HEK293 (cell line): ENCODE results near the gene FPGS.
A peak's percentile ranks its signal among the peaks of the same experiment; 100 is the strongest.

Source experiments
- GLI2 ChIP-seq: fragments of 450-650 bp; formaldehyde crosslinking; IDR thresholded peaks from 2 replicates; pipeline ENCODE4; 2017; ENCODE audit warnings: missing biosample characterization, missing genetic modification characterization, low read depth, borderline replicate concordance
- HOXA7 ChIP-seq: sonication (generic); formaldehyde crosslinking; IDR thresholded peaks from 2 replicates; pipeline ENCODE4 v1.8.1; 2022; ENCODE audit warnings: missing genetic modification reagents, borderline replicate concordance
- REPIN1 ChIP-seq: fragments of 450-650 bp; formaldehyde crosslinking; IDR thresholded peaks from 2 replicates; pipeline ENCODE4 v1.5.1; 2017; ENCODE audit warnings: missing biosample characterization, missing genetic modification characterization, low read depth
- SP2 ChIP-seq: fragments of 450-650 bp; formaldehyde crosslinking; IDR thresholded peaks from 2 replicates; pipeline ENCODE4 v1.5.1; 2016; ENCODE audit warnings: missing biosample characterization, missing genetic modification characterization
- TRIM28 ChIP-seq: IDR thresholded peaks from 2 replicates; pipeline ENCODE4 v1.6.1; 2011; ENCODE audit warnings: low read length, control low read depth, borderline replicate concordance
- TSHZ1 ChIP-seq: fragments of 450-650 bp; formaldehyde crosslinking; IDR thresholded peaks from 2 replicates; pipeline ENCODE4 v1.5.1; 2016; ENCODE audit warnings: missing biosample characterization, missing genetic modification characterization, borderline replicate concordance
- ZBTB21 ChIP-seq: fragments of 450-650 bp; formaldehyde crosslinking; IDR thresholded peaks from 2 replicates; pipeline ENCODE4 v1.5.1; 2017; ENCODE audit warnings: missing biosample characterization, missing genetic modification characterization
- ZBTB44 ChIP-seq: fragments of 450-650 bp; IDR thresholded peaks from 2 replicates; pipeline ENCODE4 v1.5.1; 2018; ENCODE audit warnings: missing biosample characterization, mild to moderate bottlenecking, missing genetic modification characterization
- ZFP69B ChIP-seq: fragments of 450-650 bp; formaldehyde crosslinking; IDR thresholded peaks from 2 replicates; pipeline ENCODE4 v1.5.1; 2016; ENCODE audit warnings: missing biosample characterization, missing genetic modification characterization
- ZNF10 ChIP-seq: fragments of 450-650 bp; formaldehyde crosslinking; IDR thresholded peaks from 2 replicates; pipeline ENCODE4 v1.5.1; 2017; ENCODE audit warnings: missing biosample characterization, missing genetic modification characterization
- ZNF146 ChIP-seq: fragments of 450-650 bp; formaldehyde crosslinking; IDR thresholded peaks from 2 replicates; pipeline ENCODE4 v1.5.1; 2016; ENCODE audit warnings: missing biosample characterization, missing genetic modification characterization
- ZNF214 ChIP-seq: fragments of 450-650 bp; formaldehyde crosslinking; IDR thresholded peaks from 2 replicates; pipeline ENCODE4 v1.5.1; 2017; ENCODE audit warnings: missing biosample characterization, mild to moderate bottlenecking, missing genetic modification characterization, borderline replicate concordance
- ZNF26 ChIP-seq: fragments of 450-650 bp; formaldehyde crosslinking; IDR thresholded peaks from 2 replicates; pipeline ENCODE4 v1.5.1; 2016; ENCODE audit warnings: missing biosample characterization, missing genetic modification characterization
- ZNF341 ChIP-seq: fragments of 450-650 bp; formaldehyde crosslinking; IDR thresholded peaks from 2 replicates; pipeline ENCODE4; 2016; ENCODE audit warnings: low read depth, missing biosample characterization, missing genetic modification characterization
- ZNF48 ChIP-seq: fragments of 450-650 bp; formaldehyde crosslinking; IDR thresholded peaks from 2 replicates; pipeline ENCODE4 v1.5.1; 2016; ENCODE audit warnings: missing biosample characterization, missing genetic modification characterization
- ZNF514 ChIP-seq: fragments of 450-650 bp; formaldehyde crosslinking; IDR thresholded peaks from 2 replicates; pipeline ENCODE4 v1.5.1; 2016; ENCODE audit warnings: missing biosample characterization, missing genetic modification characterization
- ZNF561 ChIP-seq: fragments of 450-650 bp; IDR thresholded peaks from 2 replicates; pipeline ENCODE4 v1.5.1; 2018; ENCODE audit warnings: missing biosample characterization, missing genetic modification characterization, borderline replicate concordance
- ZNF624 ChIP-seq: fragments of 450-650 bp; formaldehyde crosslinking; IDR thresholded peaks from 2 replicates; pipeline ENCODE4 v1.5.1; 2017; ENCODE audit warnings: missing biosample characterization, missing genetic modification characterization
- ZNF629 ChIP-seq: fragments of 450-650 bp; formaldehyde crosslinking; IDR thresholded peaks from 2 replicates; pipeline ENCODE4 v1.5.1; 2017; ENCODE audit warnings: missing biosample characterization, missing genetic modification characterization
- ZNF654 ChIP-seq: fragments of 450-650 bp; formaldehyde crosslinking; IDR thresholded peaks from 2 replicates; pipeline ENCODE4 v1.5.1; 2016; ENCODE audit warnings: low read depth, missing biosample characterization, missing genetic modification characterization
- ZNF664 ChIP-seq: fragments of 450-650 bp; formaldehyde crosslinking; IDR thresholded peaks from 2 replicates; pipeline ENCODE4 v1.5.1; 2016; ENCODE audit warnings: missing biosample characterization, missing genetic modification characterization
- ZNF701 ChIP-seq: fragments of 450-650 bp; formaldehyde crosslinking; IDR thresholded peaks from 2 replicates; pipeline ENCODE4 v1.5.1; 2016; ENCODE audit warnings: missing biosample characterization, missing genetic modification characterization
- ZSCAN30 ChIP-seq: fragments of 450-650 bp; IDR thresholded peaks from 2 replicates; pipeline ENCODE4 v1.5.1; 2018; ENCODE audit warnings: missing biosample characterization, mild to moderate bottlenecking, missing genetic modification characterization, moderate library complexity
- ZSCAN5A ChIP-seq: fragments of 450-650 bp; formaldehyde crosslinking; IDR thresholded peaks from 2 replicates; pipeline ENCODE4 v1.5.1; 2016; ENCODE audit warnings: missing biosample characterization, missing genetic modification characterization
- TF ChIP-seq, protein P1 (sequence below): fragments of 450-650 bp; formaldehyde crosslinking; IDR thresholded peaks from 2 replicates; pipeline ENCODE4; 2016; ENCODE audit warnings: missing biosample characterization, missing genetic modification characterization
- TF ChIP-seq, protein P2 (sequence below): fragments of 450-650 bp; formaldehyde crosslinking; IDR thresholded peaks from 2 replicates; pipeline ENCODE4 v1.5.1; 2016; ENCODE audit warnings: missing biosample characterization, missing genetic modification characterization
- TF ChIP-seq, protein P3 (sequence below): fragments of 450-650 bp; formaldehyde crosslinking; IDR thresholded peaks from 2 replicates; pipeline ENCODE4 v1.5.1; 2016; ENCODE audit warnings: missing biosample characterization, missing genetic modification characterization, borderline replicate concordance

Gene FPGS

DNA sequence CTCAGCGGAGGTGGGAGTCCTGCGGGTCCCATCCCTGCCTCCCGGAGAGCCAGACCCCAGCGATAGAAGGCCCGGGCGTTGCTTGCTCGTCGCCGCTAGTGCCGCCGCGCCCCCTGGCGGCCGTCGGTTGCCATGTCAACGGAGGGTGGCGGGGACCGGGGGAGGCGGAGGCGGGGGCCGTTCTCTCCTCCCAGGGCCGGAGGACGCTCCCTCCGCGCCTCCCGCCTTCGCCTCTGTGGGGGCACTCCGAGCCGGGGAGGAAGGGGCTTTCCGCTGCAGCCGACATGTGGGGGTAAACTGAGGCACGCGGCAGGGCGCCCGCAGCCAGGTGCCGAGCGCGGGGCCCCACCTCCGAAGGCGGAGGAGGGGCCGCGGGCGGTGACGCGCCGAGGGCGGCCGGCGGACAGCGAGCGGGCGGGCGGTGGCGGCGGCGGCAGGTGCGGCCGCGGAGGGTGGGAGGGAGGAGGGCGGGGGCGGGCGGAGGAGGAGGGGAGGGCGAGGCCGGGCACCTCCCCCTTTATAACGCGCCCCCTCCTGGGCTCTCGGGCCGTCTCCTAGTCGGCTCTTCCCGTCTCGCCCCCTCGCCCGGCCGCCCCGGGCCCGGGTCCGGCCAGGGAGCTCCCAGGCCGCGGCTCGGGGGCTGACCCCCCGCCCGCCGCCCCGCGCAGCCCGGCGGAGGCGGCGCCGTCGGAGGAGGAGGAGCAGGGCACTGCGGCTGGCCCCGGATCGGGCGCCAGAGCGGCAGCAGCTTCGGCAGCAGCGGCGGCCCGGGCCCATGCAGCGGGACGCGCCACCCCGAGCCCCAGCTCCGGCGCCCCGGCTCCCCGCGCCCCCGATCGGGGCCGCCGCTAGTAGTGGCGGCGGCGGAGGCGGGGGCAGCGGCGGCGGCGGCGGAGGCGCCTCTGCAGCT, 17.4 kb upstream of the FPGS start (continued):
- TF ChIP-seq ZSCAN5A (tag by site-specific recombination) (no peak), ZNF701 (tag by site-specific recombination) (no peak), ZNF514 (tag by site-specific recombination) (no peak), ZSCAN30 (tag by site-specific recombination) (no peak), ZNF624 (tag by site-specific recombination) (no peak), ZNF664 (tag by site-specific recombination) (no peak), ZNF10 (tag by site-specific recombination) (no peak), ZNF48 (tag by site-specific recombination) (no peak), ZNF629 (tag by site-specific recombination) (no peak), HOXA7 (CRISPR knock-in tag) (no peak), ZFP69B (peak; percentile 58; the same call in 1 of the 2 replicates), REPIN1 (tag by site-specific recombination) (no peak), TSHZ1 (no peak), ZNF26 (no peak), GLI2 (tag by site-specific recombination) (no peak), ZBTB44 (tag by site-specific recombination) (no peak), ZNF146 (tag by site-specific recombination) (no peak), TRIM28 (no peak), ZNF341 (tag by site-specific recombination) (peak; percentile 40), ZBTB21 (no peak), SP2 (tag by site-specific recombination) (peak; percentile 44), ZNF214 (tag by site-specific recombination) (no peak), ZNF561 (tag by site-specific recombination) (no peak), ZNF654 (tag by site-specific recombination) (peak; percentile 27)
- TF ChIP-seq, protein P1, sequence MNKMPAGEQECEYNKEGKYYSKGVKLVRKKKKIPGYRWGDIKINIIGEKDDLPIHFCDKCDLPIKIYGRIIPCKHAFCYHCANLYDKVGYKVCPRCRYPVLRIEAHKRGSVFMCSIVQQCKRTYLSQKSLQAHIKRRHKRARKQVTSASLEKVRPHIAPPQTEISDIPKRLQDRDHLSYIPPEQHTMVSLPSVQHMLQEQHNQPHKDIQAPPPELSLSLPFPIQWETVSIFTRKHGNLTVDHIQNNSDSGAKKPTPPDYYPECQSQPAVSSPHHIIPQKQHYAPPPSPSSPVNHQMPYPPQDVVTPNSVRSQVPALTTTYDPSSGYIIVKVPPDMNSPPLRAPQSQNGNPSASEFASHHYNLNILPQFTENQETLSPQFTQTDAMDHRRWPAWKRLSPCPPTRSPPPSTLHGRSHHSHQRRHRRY (tag by site-specific recombination): no peak
- TF ChIP-seq, protein P2, sequence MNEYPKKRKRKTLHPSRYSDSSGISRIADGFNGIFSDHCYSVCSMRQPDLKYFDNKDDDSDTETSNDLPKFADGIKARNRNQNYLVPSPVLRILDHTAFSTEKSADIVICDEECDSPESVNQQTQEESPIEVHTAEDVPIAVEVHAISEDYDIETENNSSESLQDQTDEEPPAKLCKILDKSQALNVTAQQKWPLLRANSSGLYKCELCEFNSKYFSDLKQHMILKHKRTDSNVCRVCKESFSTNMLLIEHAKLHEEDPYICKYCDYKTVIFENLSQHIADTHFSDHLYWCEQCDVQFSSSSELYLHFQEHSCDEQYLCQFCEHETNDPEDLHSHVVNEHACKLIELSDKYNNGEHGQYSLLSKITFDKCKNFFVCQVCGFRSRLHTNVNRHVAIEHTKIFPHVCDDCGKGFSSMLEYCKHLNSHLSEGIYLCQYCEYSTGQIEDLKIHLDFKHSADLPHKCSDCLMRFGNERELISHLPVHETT: no peak
- TF ChIP-seq, protein P3, sequence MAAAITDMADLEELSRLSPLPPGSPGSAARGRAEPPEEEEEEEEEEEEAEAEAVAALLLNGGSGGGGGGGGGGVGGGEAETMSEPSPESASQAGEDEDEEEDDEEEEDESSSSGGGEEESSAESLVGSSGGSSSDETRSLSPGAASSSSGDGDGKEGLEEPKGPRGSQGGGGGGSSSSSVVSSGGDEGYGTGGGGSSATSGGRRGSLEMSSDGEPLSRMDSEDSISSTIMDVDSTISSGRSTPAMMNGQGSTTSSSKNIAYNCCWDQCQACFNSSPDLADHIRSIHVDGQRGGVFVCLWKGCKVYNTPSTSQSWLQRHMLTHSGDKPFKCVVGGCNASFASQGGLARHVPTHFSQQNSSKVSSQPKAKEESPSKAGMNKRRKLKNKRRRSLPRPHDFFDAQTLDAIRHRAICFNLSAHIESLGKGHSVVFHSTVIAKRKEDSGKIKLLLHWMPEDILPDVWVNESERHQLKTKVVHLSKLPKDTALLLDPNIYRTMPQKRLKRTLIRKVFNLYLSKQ: no peak
